B cell (primary cell): ENCODE data around the gene LLCFC1. TPM values are rescaled to one million over a fixed set of nuclear protein-coding genes. Genes with fewer than 3 reads are reported as not detected.
"Not testable (repeated sequence)": the region's sequence is repeated elsewhere in the genome, so short reads cannot be mapped to it uniquely, and the experiment has no call there.

Experiments used
- ATAC-seq: fragments of 200-7000 bp; cut with Tn5 transposase; one replicate; pipeline ENCODE4 v1.10.0; 2021; ENCODE audit warnings: low read depth, mild to moderate bottlenecking, moderate number of reproducible peaks, moderate library complexity
- CTCF ChIA-PET: fragments of 350-600 bp; sonication (Branson Sonifier 250); formaldehyde crosslinking; loops from one replicate; lab custom pipeline; 2021; ENCODE audit warnings: antibody characterized with exemption, inconsistent platforms; lab: Charles Lee
- POLR2A ChIA-PET: fragments of 350-600 bp; sonication (Branson Sonifier 250); formaldehyde crosslinking; loops from one replicate; lab custom pipeline; 2021; ENCODE audit warnings: antibody characterized with exemption; lab: Charles Lee
- DNase-seq: peaks from one replicate; pipeline ENCODE4 v3.0.0; 2013
- H2AFZ ChIP-seq: 2 replicates; pipeline ENCODE4 v1.6.1; 2012; ENCODE audit warnings: mild to moderate bottlenecking, low read depth, low read length; ENCODE audit not compliant: insufficient read depth, poor library complexity, severe bottlenecking
- H3K27ac ChIP-seq, 2 donors: 1 replicate in 1 of 2; 2 replicates in 1 of 2; pipeline ENCODE4 v1.5.1; 2012 to 2013; ENCODE audit warnings: low read length in 2 of 2, mild to moderate bottlenecking in 2 of 2, moderate library complexity in 1 of 2
- H3K27me3 ChIP-seq, 4 experiments: fragments of 200-600 bp in 1 of 4; sonication (generic) in 1 of 4; replicated peaks in 1 of 4; 1 replicate in 2 of 4; 2 replicates in 2 of 4; pipeline versions ENCODE4 v1.6.1 to v1.7.0; 2013 to 2016; ENCODE audit warnings: low read length in 3 of 4, mild to moderate bottlenecking in 2 of 4, mixed read lengths in 1 of 4, moderate library complexity in 1 of 4; ENCODE audit not compliant: insufficient read depth in 4 of 4, control insufficient read depth in 3 of 4; ENCODE audit errors: control extremely low read depth in 1 of 4
- H3K36me3 ChIP-seq, 2 experiments: replicated peaks in 1 of 2; 1 replicate in 1 of 2; 2 replicates in 1 of 2; pipeline versions ENCODE4 v1.6.1 to v1.7.1; 2013; ENCODE audit warnings: low read length in 1 of 2; ENCODE audit not compliant: insufficient read depth in 2 of 2, control insufficient read depth in 1 of 2; ENCODE audit errors: control extremely low read depth in 1 of 2, extremely low read depth in 1 of 2
- H3K4me1 ChIP-seq, 2 donors: fragments of 200-600 bp in 1 of 2; sonication (generic) in 1 of 2; 1 replicate in 1 of 2; 2 replicates in 1 of 2; pipeline versions ENCODE4 v1.5.1 to v1.6.1; 2013 to 2017; ENCODE audit warnings: low read length in 2 of 2; ENCODE audit not compliant: control insufficient read depth in 2 of 2, insufficient read depth in 2 of 2
- H3K4me2 ChIP-seq: replicated peaks from 2 replicates; pipeline ENCODE3; 2012; ENCODE audit warnings: mild to moderate bottlenecking, low read depth, low read length; ENCODE audit not compliant: poor library complexity, severe bottlenecking
- H3K4me3 ChIP-seq, 5 experiments: fragments of 200-600 bp in 1 of 5; sonication (generic) in 1 of 5; 1 replicate in 3 of 5; 2 replicates in 2 of 5; pipeline versions ENCODE4 v1.5.1 to v1.7.0; 2011 to 2016; ENCODE audit warnings: low read length in 4 of 5, mild to moderate bottlenecking in 4 of 5, low read depth in 2 of 5, control low read depth in 1 of 5, moderate library complexity in 1 of 5; ENCODE audit not compliant: insufficient read depth in 1 of 5; ENCODE audit errors: control extremely low read depth in 1 of 5, extremely low read depth in 1 of 5
- H3K79me2 ChIP-seq: fragments of 200-600 bp; sonication (generic); one replicate; pipeline ENCODE4 v1.6.0; 2016; ENCODE audit warnings: low read length; ENCODE audit not compliant: control insufficient read depth, insufficient read depth
- H3K9ac ChIP-seq: fragments of 200-600 bp; sonication (generic); 2 replicates; pipeline ENCODE4 v1.6.1; 2017; ENCODE audit warnings: mild to moderate bottlenecking, low read length, moderate library complexity
- H3K9me3 ChIP-seq, 3 donors: one replicate each; pipeline versions ENCODE4 v1.6.1 to v1.7.1; 2013; ENCODE audit warnings: low read length in 2 of 3; ENCODE audit not compliant: control insufficient read depth in 2 of 3, insufficient read depth in 1 of 3; ENCODE audit errors: control extremely low read depth in 1 of 3
- H4K20me1 ChIP-seq: 2 replicates; pipeline ENCODE4 v1.6.0; 2012; ENCODE audit warnings: mild to moderate bottlenecking, low read length; ENCODE audit not compliant: insufficient read depth, control insufficient read depth, poor library complexity, severe bottlenecking
- H3K27ac Mint-ChIP-seq: one replicate; pipeline ENCODE4 v1.8.0; 2021; ENCODE audit warnings: mixed read lengths
- H3K27me3 Mint-ChIP-seq: one replicate; pipeline ENCODE4 v1.8.0; 2021; ENCODE audit warnings: mixed read lengths
- H3K4me1 Mint-ChIP-seq: one replicate; pipeline ENCODE4 v1.8.0; 2021; ENCODE audit warnings: mixed read lengths
- H3K4me3 Mint-ChIP-seq: one replicate; pipeline ENCODE4 v1.8.0; 2021; ENCODE audit warnings: mixed read lengths
- H3K9me3 Mint-ChIP-seq: one replicate; pipeline ENCODE4 v1.8.0; 2022; ENCODE audit warnings: mixed read lengths; ENCODE audit not compliant: insufficient read depth
- CTCF ChIP-seq: fragments of 200-600 bp; IDR thresholded peaks from one replicate; pipeline ENCODE4 v1.8.0; 2022; ENCODE audit warnings: antibody characterized with exemption, mild to moderate bottlenecking
- EZH2 ChIP-seq: IDR thresholded peaks from 2 replicates; pipeline ENCODE4 v1.6.1; 2012; ENCODE audit warnings: borderline replicate concordance, low read depth, mild to moderate bottlenecking, moderate library complexity, low read length; ENCODE audit not compliant: insufficient read depth, poor library complexity, severe bottlenecking
- WGBS: methylation state at CpG from one replicate; pipeline ENCODE4 v1.1.5; 2013; ENCODE audit warnings: missing lambda C conversion rate; ENCODE audit not compliant: insufficient coverage; 5-methylcytosine and 5-hydroxymethylcytosine counted together
- intact Hi-C: fragments of 100-400 bp; cut with micrococcal nuclease; formaldehyde crosslinking; loops from one replicate; pipeline ENCODE4 v1.10.0; 2022
- polyA plus RNA-seq: library from polyadenylated mRNA; depleted of rRNA; stranded (reverse); fragments of >200 nt; gene quantifications from 2 replicates; pipeline ENCODE4 v1.2.3, GENCODE V29; 2012
- total RNA-seq, 2 donors: library from RNA; stranded (reverse); fragments of 120-200 nt in 1 of 2; gene quantifications; 1 replicate in 1 of 2; 2 replicates in 1 of 2; pipeline versions ENCODE4 v1.2.3 to v1.2.4, GENCODE V29; 2013 to 2022

LLCFC1 gene
- total and polyA plus RNA-seq, 2 donors (not counting 1 experiment from before 2014, with no cell fraction given), result not detected

GRCh38 chr7:142974626-142975025, 35.3 kb downstream of the LLCFC1 start:
- Histone ChIP-seq H3K9ac (no peak overlapping the region), H4K20me1 (no peaks in the 10 kb centered on the region), H3K9me3 (no peaks in the 10 kb centered on the region), H2AFZ (no peak overlapping the region), H3K4me1 (no peaks in the 10 kb centered on the region), H3K36me3 (no peaks in the 10 kb centered on the region), H3K27ac (no peak overlapping the region), H3K4me2 (no peak overlapping the region), H3K4me3 (no peak overlapping the region), H3K27me3 (peaks cover 0 to 10% (median 3%) of the 10 kb centered on the region in 4 experiments), H3K79me2 (no peaks in the 10 kb centered on the region)
- Mint-ChIP-seq H3K9me3 (peaks cover 3% of the 10 kb centered on the region), H3K4me1 (no peaks in the 10 kb centered on the region), H3K27me3 (peaks cover 33% of the 10 kb centered on the region), H3K27ac (no peak overlapping the region), H3K4me3 (no peak overlapping the region)
- TF ChIP-seq EZH2 (no peak), CTCF (no peak)
- ChIA-PET CTCF (no interaction called here), POLR2A (no interaction called here)
- ATAC-seq (no peak), DNase-seq (no peak)
- WGBS, result 83% methylated on average over 1 of the region's 3 CpGs
- intact Hi-C loops, result no loop called here

GRCh38 chr7:142978402-142978801, 39.1 kb downstream of the LLCFC1 start:
- DNase-seq, intact Hi-C loops, H3K27me3 ChIP-seq, ATAC-seq, H3K9me3 ChIP-seq, H3K27ac Mint-ChIP-seq, H3K9me3 Mint-ChIP-seq, H2AFZ ChIP-seq, H3K4me3 ChIP-seq, H3K27ac ChIP-seq, H3K4me1 Mint-ChIP-seq, H4K20me1 ChIP-seq, H3K36me3 ChIP-seq, POLR2A ChIA-PET, H3K9ac ChIP-seq, H3K4me1 ChIP-seq, H3K4me3 Mint-ChIP-seq, H3K79me2 ChIP-seq, H3K4me2 ChIP-seq: not testable (repeated sequence)
- CTCF ChIA-PET, result interaction anchor here (0.7 kb wide), 1 partner anchor 105 kb away, joined by 3 read pairs; no protein-coding TSS in a partner anchor
- H3K27me3 Mint-ChIP-seq, result peaks cover 26% of the 10 kb centered on the region
- WGBS, result 100% methylated on average over 1 of the region's 4 CpGs
